ENCODE data around the gene AP1M2.

Gene AP1M2

DNA sequence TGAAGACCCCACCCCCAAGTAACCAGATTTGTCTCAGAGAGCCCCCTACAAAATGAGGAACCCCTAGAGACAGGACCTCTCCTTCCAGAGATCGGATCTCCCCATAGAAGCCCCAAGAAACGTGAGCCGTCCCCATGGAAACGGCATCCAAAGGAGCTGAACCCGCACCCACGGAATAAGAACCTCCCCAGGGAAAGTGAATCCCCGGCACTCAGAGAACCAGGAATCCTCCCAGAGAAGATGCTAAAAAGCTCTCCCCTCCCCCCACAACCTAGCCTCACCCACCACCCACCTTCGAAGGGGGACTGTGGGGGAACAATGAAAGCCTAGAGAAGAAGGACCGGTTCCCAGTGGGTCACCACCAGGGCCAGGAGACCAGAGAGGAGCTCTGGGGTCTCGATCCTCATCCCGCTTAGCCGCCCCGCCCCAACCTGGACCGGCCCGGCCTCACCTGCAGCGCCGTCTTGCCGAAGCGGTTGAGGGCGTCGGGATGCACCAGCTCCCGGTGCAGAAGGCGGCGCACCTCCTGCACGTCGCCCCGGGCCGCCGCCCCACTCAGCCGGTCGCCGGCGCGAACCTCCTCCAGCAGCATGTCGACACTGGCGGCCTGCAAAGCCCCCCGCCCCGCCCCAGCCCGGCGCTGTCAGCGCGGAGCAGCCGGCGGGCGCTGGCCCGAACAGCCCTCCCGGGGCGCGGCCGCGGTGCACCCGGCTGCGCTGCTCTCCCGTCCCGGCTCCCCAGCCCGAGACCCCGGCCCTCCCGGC is 18.9 kb downstream of the AP1M2 start:
- H3K27me3 ChIP-seq (ENCODE audit: insufficient read depth, low read length) = no peaks in the 10 kb centered on the region
- no peaks in the 10 kb centered on the region for H3K9me3 ChIP-seq (ENCODE audit: low read length)
- peak overlapping the region; percentile 65 for H3K4me2 ChIP-seq (ENCODE audit: low read length)
- peaks cover 8% of the 10 kb centered on the region; the same call in 1 of the 2 replicates for H3K36me3 ChIP-seq (ENCODE audit: insufficient read depth, low read length)
- H3K27ac ChIP-seq (ENCODE audit: low read depth, low read length, poor library complexity, severe bottlenecking) = peak overlapping the region; percentile 27
- peaks cover 38% of the 10 kb centered on the region for H3K4me1 ChIP-seq (ENCODE audit: insufficient read depth, low read length, severe bottlenecking)
- TF ChIP-seq EZH2 (IDR thresholded peaks at IDR 0.05; ENCODE audit: borderline replicate concordance, low read length) = no peak
- TF ChIP-seq, protein P1, sequence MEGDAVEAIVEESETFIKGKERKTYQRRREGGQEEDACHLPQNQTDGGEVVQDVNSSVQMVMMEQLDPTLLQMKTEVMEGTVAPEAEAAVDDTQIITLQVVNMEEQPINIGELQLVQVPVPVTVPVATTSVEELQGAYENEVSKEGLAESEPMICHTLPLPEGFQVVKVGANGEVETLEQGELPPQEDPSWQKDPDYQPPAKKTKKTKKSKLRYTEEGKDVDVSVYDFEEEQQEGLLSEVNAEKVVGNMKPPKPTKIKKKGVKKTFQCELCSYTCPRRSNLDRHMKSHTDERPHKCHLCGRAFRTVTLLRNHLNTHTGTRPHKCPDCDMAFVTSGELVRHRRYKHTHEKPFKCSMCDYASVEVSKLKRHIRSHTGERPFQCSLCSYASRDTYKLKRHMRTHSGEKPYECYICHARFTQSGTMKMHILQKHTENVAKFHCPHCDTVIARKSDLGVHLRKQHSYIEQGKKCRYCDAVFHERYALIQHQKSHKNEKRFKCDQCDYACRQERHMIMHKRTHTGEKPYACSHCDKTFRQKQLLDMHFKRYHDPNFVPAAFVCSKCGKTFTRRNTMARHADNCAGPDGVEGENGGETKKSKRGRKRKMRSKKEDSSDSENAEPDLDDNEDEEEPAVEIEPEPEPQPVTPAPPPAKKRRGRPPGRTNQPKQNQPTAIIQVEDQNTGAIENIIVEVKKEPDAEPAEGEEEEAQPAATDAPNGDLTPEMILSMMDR (IDR thresholded peaks at IDR 0.05; ENCODE audit: low read length) = peak; percentile 14; the same call in 1 of the 2 replicates
- peak overlapping the region; percentile 67 for H3K4me3 ChIP-seq (ENCODE audit: low read depth, low read length, poor library complexity, severe bottlenecking)
- no peaks in the 10 kb centered on the region for H4K20me1 ChIP-seq (ENCODE audit: insufficient read depth, low read length)
- H3K79me2 ChIP-seq (ENCODE audit: insufficient read depth, low read length) = peaks cover 10% of the 10 kb centered on the region
- peaks cover 9% of the 10 kb centered on the region; the same call in 1 of the 2 replicates for H3F3A ChIP-seq (ENCODE audit: insufficient read depth, low read length)
- peak overlapping the region; percentile 64 for H3K9ac ChIP-seq (ENCODE audit: low read length)
- no peak overlapping the region for H2AFZ ChIP-seq (ENCODE audit: low read length)
- no peaks in the 10 kb centered on the region for H3K9me2 ChIP-seq (ENCODE audit: low read depth, low read length)

DNA sequence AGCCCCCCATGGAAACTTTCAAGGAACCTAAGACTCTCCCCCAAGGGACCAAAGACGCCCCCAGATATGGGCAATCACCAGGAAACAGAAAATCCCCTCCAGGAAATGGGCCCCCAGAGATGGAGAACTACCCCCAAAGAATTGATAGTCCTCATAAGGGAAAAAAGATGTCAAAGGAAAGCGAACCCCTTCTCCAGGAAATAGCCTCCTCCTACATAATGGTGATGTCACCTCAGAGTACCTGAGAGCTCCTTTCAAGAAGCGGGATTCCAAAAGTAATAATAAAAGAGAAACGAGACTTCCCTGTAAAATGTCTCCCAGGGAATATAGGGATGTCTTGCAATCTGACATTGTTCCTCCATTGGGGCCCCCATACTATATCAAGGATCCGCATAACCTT is 19.5 kb downstream of the AP1M2 start:
- Histone ChIP-seq H3K79me2 (ENCODE audit: insufficient read depth, low read length) (peaks cover 10% of the 10 kb centered on the region), H3K4me2 (ENCODE audit: low read length) (peak overlapping the region; percentile 65), H3K4me1 (ENCODE audit: insufficient read depth, low read length, severe bottlenecking) (peaks cover 38% of the 10 kb centered on the region), H3K9me3 (ENCODE audit: low read length) (no peaks in the 10 kb centered on the region), H3K36me3 (ENCODE audit: insufficient read depth, low read length) (peaks cover 9% of the 10 kb centered on the region), H4K20me1 (ENCODE audit: insufficient read depth, low read length) (no peaks in the 10 kb centered on the region), H3K4me3 (ENCODE audit: low read depth, low read length, poor library complexity, severe bottlenecking) (peak overlapping the region; percentile 67), H3F3A (ENCODE audit: insufficient read depth, low read length) (peaks cover 9% of the 10 kb centered on the region; the same call in 1 of the 2 replicates), H3K9me2 (ENCODE audit: low read depth, low read length) (no peaks in the 10 kb centered on the region), H3K27ac (ENCODE audit: low read depth, low read length, poor library complexity, severe bottlenecking) (no peak overlapping the region), H2AFZ (ENCODE audit: low read length) (no peak overlapping the region), H3K27me3 (ENCODE audit: insufficient read depth, low read length) (no peaks in the 10 kb centered on the region), H3K9ac (ENCODE audit: low read length) (peak overlapping the region; percentile 64)
- TF ChIP-seq, protein P1 (IDR thresholded peaks at IDR 0.05; ENCODE audit: low read length) = no peak
- TF ChIP-seq EZH2 (IDR thresholded peaks at IDR 0.05; ENCODE audit: borderline replicate concordance, low read length) = no peak

GRCh38 chr19:10566658-10567410 is 20.3 kb downstream of the AP1M2 start:
- Histone ChIP-seq H3K27ac (ENCODE audit: low read depth, low read length, poor library complexity, severe bottlenecking) (peak overlapping the region; percentile 86), H3K9me2 (ENCODE audit: low read depth, low read length) (no peaks in the 10 kb centered on the region), H4K20me1 (ENCODE audit: insufficient read depth, low read length) (no peaks in the 10 kb centered on the region), H3K4me3 (ENCODE audit: low read depth, low read length, poor library complexity, severe bottlenecking) (peak overlapping the region; percentile 13), H3K4me2 (ENCODE audit: low read length) (peak overlapping the region; percentile 65), H3K9ac (ENCODE audit: low read length) (peak overlapping the region; percentile 24; the same call in 1 of the 2 replicates), H3F3A (ENCODE audit: insufficient read depth, low read length) (peaks cover 9% of the 10 kb centered on the region; the same call in 1 of the 2 replicates), H3K36me3 (ENCODE audit: insufficient read depth, low read length) (peaks cover 15% of the 10 kb centered on the region), H3K27me3 (ENCODE audit: insufficient read depth, low read length) (no peaks in the 10 kb centered on the region), H3K79me2 (ENCODE audit: insufficient read depth, low read length) (peaks cover 10% of the 10 kb centered on the region), H3K9me3 (ENCODE audit: low read length) (no peaks in the 10 kb centered on the region), H2AFZ (ENCODE audit: low read length) (no peak overlapping the region), H3K4me1 (ENCODE audit: insufficient read depth, low read length, severe bottlenecking) (peaks cover 38% of the 10 kb centered on the region)
- TF ChIP-seq, protein P1 (IDR thresholded peaks at IDR 0.05; ENCODE audit: low read length) = no peak
- no peak for TF ChIP-seq EZH2 (IDR thresholded peaks at IDR 0.05; ENCODE audit: borderline replicate concordance, low read length)

Data from OCI-LY1 (cell line).